ENCODE results near the gene DGCR8. TPM values are rescaled to one million over a fixed set of nuclear protein-coding genes. Genes with fewer than 3 reads are reported as not detected.

DGCR8 gene
- total and polyA plus RNA-seq, 2 donors from 2014 or later: 12.2 to 40.1 TPM

DNA sequence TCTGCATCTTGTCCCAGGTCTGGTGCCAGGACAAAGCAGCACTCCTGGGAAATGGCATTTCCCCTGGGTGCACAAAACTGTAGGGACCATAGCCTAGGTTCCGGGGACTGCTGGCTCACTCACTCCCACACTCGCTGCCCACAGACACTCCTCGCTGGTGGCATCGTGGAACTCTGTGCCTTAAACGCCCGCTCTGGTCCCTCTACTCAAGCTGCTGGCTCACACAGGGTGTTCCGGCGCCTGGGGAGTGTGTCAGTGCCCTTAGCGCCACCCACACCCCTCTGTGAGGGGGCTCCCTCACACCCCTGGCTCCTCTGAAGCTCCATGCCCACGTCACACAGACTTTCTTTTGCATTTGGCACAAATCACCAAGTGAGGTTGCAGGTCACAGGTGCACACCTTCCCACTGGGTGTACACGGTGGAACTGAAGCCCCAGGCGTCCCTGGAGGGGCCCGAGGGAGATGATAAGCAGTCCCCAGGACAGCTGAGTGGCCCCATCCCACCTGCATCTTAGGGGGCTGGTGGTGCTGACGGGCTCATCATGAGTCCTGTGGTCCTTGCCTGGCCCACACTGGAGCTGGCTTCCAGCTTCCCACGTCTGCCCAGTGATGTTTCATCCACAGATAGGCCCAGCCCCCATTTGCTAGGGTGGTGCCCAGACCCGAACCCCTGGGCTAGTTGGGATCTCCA is 23.2 kb upstream of the DGCR8 start:
- Histone ChIP-seq H3K4me1 (ENCODE audit: control insufficient read depth in 2 of 3, insufficient read depth in 2 of 3, low read depth in 1 of 3, low read length in 3 of 3) (peaks cover 0 to 2% (median 0%) of the 10 kb centered on the region in 3 donors), H3K27ac (ENCODE audit: low read depth in 2 of 2, low read length in 2 of 2) (no peak overlapping the region), H3K9ac (ENCODE audit: low read length in 3 of 3) (no peak overlapping the region), H3K9me3 (ENCODE audit: control insufficient read depth in 2 of 3, insufficient read depth in 1 of 3, low read length in 3 of 3) (no peaks in the 10 kb centered on the region), H3K4me3 (ENCODE audit: low read length in 3 of 3) (no peak overlapping the region), H3K36me3 (ENCODE audit: control insufficient read depth in 2 of 3, insufficient read depth in 3 of 3, low read length in 3 of 3) (peaks cover 0 to 21% (median 10%) of the 10 kb centered on the region in 3 donors), H3K27me3 (ENCODE audit: control insufficient read depth, insufficient read depth, low read length) (no peaks in the 10 kb centered on the region)
- DNase-seq: no peak
- no peak for FAIRE-seq
- intact Hi-C loops (cut with DNase I): no loop called here
- TF ChIP-seq, protein P1, sequence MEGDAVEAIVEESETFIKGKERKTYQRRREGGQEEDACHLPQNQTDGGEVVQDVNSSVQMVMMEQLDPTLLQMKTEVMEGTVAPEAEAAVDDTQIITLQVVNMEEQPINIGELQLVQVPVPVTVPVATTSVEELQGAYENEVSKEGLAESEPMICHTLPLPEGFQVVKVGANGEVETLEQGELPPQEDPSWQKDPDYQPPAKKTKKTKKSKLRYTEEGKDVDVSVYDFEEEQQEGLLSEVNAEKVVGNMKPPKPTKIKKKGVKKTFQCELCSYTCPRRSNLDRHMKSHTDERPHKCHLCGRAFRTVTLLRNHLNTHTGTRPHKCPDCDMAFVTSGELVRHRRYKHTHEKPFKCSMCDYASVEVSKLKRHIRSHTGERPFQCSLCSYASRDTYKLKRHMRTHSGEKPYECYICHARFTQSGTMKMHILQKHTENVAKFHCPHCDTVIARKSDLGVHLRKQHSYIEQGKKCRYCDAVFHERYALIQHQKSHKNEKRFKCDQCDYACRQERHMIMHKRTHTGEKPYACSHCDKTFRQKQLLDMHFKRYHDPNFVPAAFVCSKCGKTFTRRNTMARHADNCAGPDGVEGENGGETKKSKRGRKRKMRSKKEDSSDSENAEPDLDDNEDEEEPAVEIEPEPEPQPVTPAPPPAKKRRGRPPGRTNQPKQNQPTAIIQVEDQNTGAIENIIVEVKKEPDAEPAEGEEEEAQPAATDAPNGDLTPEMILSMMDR (IDR thresholded peaks at IDR 0.05; ENCODE audit: borderline replicate concordance, extremely low read depth, insufficient read depth): no peak

DNA sequence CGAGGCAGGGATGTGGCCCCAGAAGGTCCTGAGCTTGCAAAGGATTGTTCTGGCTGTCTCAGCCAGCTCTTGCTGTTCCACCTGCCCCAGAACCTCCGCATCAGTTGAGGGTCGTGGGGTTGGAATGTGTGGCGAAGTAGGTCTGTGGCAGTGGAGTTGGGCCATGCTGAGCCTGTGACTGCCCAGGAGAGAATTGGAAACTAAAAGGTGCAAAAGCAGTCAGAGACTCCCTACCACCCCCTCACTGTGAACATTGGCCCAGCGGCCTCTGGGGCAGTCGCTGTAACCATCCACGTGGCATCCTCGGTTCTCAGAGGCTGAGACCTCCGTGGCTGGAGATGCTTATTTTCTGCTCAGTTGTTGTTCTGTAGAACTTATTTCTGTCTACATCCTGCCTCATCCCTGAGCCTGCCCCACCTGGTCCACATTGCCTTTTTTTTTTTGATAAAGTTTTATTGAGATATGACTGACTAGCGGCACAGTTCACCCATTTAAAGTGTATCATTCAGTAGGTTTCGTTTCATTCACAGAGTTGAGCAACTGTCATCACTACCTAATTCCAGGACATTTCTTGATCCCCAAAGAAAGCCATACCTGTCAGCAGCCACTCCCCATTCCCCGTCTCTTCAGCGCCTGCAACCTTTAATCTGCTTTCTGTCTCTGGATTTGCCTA is 22.3 kb upstream of the DGCR8 start:
- H3K4me3 ChIP-seq (ENCODE audit: low read length in 3 of 3): no peak overlapping the region
- no peaks in the 10 kb centered on the region for H3K9me3 ChIP-seq (ENCODE audit: control insufficient read depth in 2 of 3, insufficient read depth in 1 of 3, low read length in 3 of 3)
- no peak overlapping the region for H3K27ac ChIP-seq (ENCODE audit: low read depth in 2 of 2, low read length in 2 of 2)
- no peak for FAIRE-seq
- H3K27me3 ChIP-seq (ENCODE audit: control insufficient read depth, insufficient read depth, low read length): no peaks in the 10 kb centered on the region
- DNase-seq: no peak
- peaks cover 0 to 20% (median 10%) of the 10 kb centered on the region in 3 donors for H3K36me3 ChIP-seq (ENCODE audit: control insufficient read depth in 2 of 3, insufficient read depth in 3 of 3, low read length in 3 of 3)
- TF ChIP-seq, protein P1 (IDR thresholded peaks at IDR 0.05; ENCODE audit: borderline replicate concordance, extremely low read depth, insufficient read depth): no peak
- peaks cover 0 to 2% (median 0%) of the 10 kb centered on the region in 3 donors for H3K4me1 ChIP-seq (ENCODE audit: control insufficient read depth in 2 of 3, insufficient read depth in 2 of 3, low read depth in 1 of 3, low read length in 3 of 3)
- no peak overlapping the region for H3K9ac ChIP-seq (ENCODE audit: low read length in 3 of 3)
- intact Hi-C loops (cut with DNase I): no loop called here

DNA sequence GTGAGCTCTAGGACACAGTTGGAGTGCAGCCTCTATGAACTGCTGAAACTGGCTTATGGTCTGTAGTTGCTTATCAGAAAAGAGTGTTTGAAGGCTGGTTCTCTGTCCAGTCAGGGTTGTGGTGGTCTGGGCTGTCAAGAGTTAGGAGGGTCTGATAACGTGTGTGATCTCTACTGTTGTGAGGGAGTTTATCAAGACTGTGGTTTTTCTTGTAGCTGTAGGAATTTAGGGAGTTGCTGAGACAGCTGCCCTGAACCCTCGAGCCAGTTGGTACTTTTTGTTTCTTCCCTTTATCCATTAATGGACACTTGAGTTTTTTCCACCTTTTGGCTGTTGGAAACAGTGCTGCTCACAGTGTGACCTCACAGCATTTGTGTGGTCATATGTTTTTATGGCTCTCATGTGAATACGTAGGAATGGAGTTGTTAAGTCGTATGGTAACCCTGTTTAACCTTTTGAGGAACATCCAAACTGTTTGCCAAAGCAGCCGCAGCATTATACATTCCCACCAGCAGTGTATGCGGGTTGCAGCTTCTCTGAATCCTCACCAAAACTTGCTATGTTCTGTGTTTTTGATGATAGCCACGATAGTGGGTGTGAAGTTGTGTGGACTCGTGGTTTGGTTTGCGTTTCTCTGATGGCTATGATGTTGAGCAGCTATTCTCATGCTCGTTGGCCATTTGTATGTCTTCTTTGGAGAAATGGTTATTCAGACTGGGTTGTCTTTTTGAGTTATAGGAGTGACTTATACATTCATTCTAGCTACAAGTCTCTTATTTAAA is 20.9 kb upstream of the DGCR8 start:
- no peaks in the 10 kb centered on the region for H3K9me3 ChIP-seq (ENCODE audit: control insufficient read depth in 2 of 3, insufficient read depth in 1 of 3, low read length in 3 of 3)
- H3K9ac ChIP-seq (ENCODE audit: low read length in 3 of 3): no peak overlapping the region
- no peak overlapping the region for H3K4me3 ChIP-seq (ENCODE audit: low read length in 3 of 3)
- peaks cover 0 to 13% (median 6%) of the 10 kb centered on the region in 3 donors for H3K36me3 ChIP-seq (ENCODE audit: control insufficient read depth in 2 of 3, insufficient read depth in 3 of 3, low read length in 3 of 3)
- H3K27ac ChIP-seq (ENCODE audit: low read depth in 2 of 2, low read length in 2 of 2): no peak overlapping the region
- TF ChIP-seq, protein P1 (IDR thresholded peaks at IDR 0.05; ENCODE audit: borderline replicate concordance, extremely low read depth, insufficient read depth): no peak
- peaks cover 0 to 2% (median 0%) of the 10 kb centered on the region in 3 donors for H3K4me1 ChIP-seq (ENCODE audit: control insufficient read depth in 2 of 3, insufficient read depth in 2 of 3, low read depth in 1 of 3, low read length in 3 of 3)
- DNase-seq (no peak), FAIRE-seq (no peak)
- no peaks in the 10 kb centered on the region for H3K27me3 ChIP-seq (ENCODE audit: control insufficient read depth, insufficient read depth, low read length)
- intact Hi-C loops (cut with DNase I): no loop called here

Data from kidney (tissue), 14 donors.